ENCODE results near the gene EPHA3. TPM values are rescaled to one million over a fixed set of nuclear protein-coding genes. Genes with fewer than 3 reads are reported as not detected.

EPHA3 gene
- total and polyA plus RNA-seq, 9 of the 15 experiments (the other 6 are each of a cell fraction or from before 2014, with no cell fraction given) = not detected

GRCh38 chr3:89287902-89288508 is 180.6 kb downstream of the EPHA3 start:
- CTCF ChIA-PET (ENCODE audit: low intra/inter-chr PET ratio) = no interaction called here
- H4K20me1 ChIP-seq (replicated peaks; ENCODE audit: control insufficient read depth, insufficient read depth, low read length) = no peaks in the 10 kb centered on the region
- in situ Hi-C loops (cut with MboI) (no loop called here), intact Hi-C loops (cut with micrococcal nuclease) (no loop called here)
- DNase-seq (ENCODE audit: extremely low read depth in 1 of 4, low spot score in 3 of 4) = no peak
- H3K9me1 ChIP-seq (ENCODE audit: control insufficient read depth, insufficient read depth, low read length) = no peaks in the 10 kb centered on the region
- no peak overlapping the region for H3K27ac ChIP-seq (ENCODE audit: extremely low read depth, low read depth, low read length)
- H3K9ac ChIP-seq (ENCODE audit: insufficient read depth in 1 of 2, low read depth in 2 of 2, low read length in 2 of 2) = no peak overlapping the region
- 0% methylated on average over 1 of the region's 1 CpG for WGBS (ENCODE audit: insufficient coverage, low coverage, missing lambda C conversion rate)
- no peak overlapping the region for H2AFZ ChIP-seq (ENCODE audit: low read depth, low read length)
- H3K4me2 ChIP-seq (ENCODE audit: insufficient read depth, low read length) = no peak overlapping the region
- H3K79me2 ChIP-seq (ENCODE audit: control insufficient read depth, insufficient read depth, low read length) = no peaks in the 10 kb centered on the region
- no peaks in the 10 kb centered on the region for H3K27me3 ChIP-seq (ENCODE audit: control insufficient read depth in 2 of 2, insufficient read depth in 2 of 2, low read length in 2 of 2)
- H3K36me3 ChIP-seq (ENCODE audit: control insufficient read depth, insufficient read depth, low read length) = no peaks in the 10 kb centered on the region
- no peaks in the 10 kb centered on the region for H3K4me1 ChIP-seq (replicated peaks in 1 of 2; ENCODE audit: control insufficient read depth in 2 of 2, insufficient read depth in 2 of 2, low read length in 2 of 2)
- POLR2A ChIA-PET = no interaction called here
- ATAC-seq = no peak
- no peak for FAIRE-seq
- no TSS peak for BruUV-seq (replicated peaks)
- H3K4me3 ChIP-seq = no peak overlapping the region
- H3K9me3 ChIP-seq (replicated peaks; ENCODE audit: control insufficient read depth, insufficient read depth, low read depth, low read length) = no peaks in the 10 kb centered on the region
- TF ChIP-seq ZNF165 (CRISPR knock-in tag; IDR thresholded peaks at IDR 0.05; ENCODE audit: borderline replicate concordance) (no peak), EZH2 (IDR thresholded peaks at IDR 0.05; ENCODE audit: borderline replicate concordance, low read depth, low read length) (no peak), FOXJ2 (tag; IDR thresholded peaks at IDR 0.05) (no peak), TRIM28 (IDR thresholded peaks at IDR 0.05) (no peak), SIN3A (IDR thresholded peaks at IDR 0.05; ENCODE audit: borderline replicate concordance in 2 of 2, control insufficient read depth in 1 of 2, low read depth in 2 of 2, low read length in 2 of 2) (no peak), SRSF9 (IDR thresholded peaks at IDR 0.05; ENCODE audit: borderline replicate concordance, low read depth, low read length) (no peak), FOXK2 (conservative IDR thresholded peaks at IDR 0.05 in 1 of 2, IDR thresholded peaks at IDR 0.05 in 1 of 2; ENCODE audit: low read depth in 2 of 2) (no peak), CEBPB (tag; IDR thresholded peaks at IDR 0.05) (no peak), HOMEZ (CRISPR knock-in tag; IDR thresholded peaks at IDR 0.05) (no peak), KLF10 (CRISPR knock-in tag; IDR thresholded peaks at IDR 0.05) (no peak), AFF1 (IDR thresholded peaks at IDR 0.05; ENCODE audit: low read depth in 1 of 2, partially characterized antibody in 2 of 2) (no peak), ZNF76 (CRISPR knock-in tag; IDR thresholded peaks at IDR 0.05; ENCODE audit: borderline replicate concordance) (no peak), PYGO2 (tag; IDR thresholded peaks at IDR 0.05) (no peak), ZNF699 (CRISPR knock-in tag; IDR thresholded peaks at IDR 0.05; ENCODE audit: insufficient replicate concordance) (no peak), CSDE1 (IDR thresholded peaks at IDR 0.05) (no peak)

Measured in K562 (cell line).